H9 (cell line): ENCODE results near the gene HDHD3. TPM values are rescaled to one million over a fixed set of nuclear protein-coding genes. Genes with fewer than 3 reads are reported as not detected.

Experiments
- DNase-seq: peaks from one replicate; pipeline ENCODE4 v3.0.0-alpha.2; 2017
- H2AFZ ChIP-seq: one replicate; pipeline ENCODE4 v1.6.1; 2013; ENCODE audit warnings: mild to moderate bottlenecking, low read length, control low read depth, moderate library complexity
- H2AK5ac ChIP-seq: 2 replicates; pipeline ENCODE4 v1.6.1; 2013; ENCODE audit warnings: low read length, control low read depth, mixed read lengths; ENCODE audit not compliant: insufficient read length
- H2BK120ac ChIP-seq: one replicate; pipeline ENCODE4 v1.6.1; 2013; ENCODE audit warnings: low read depth, mild to moderate bottlenecking, low read length, control low read depth, inconsistent platforms; ENCODE audit not compliant: poor library complexity, severe bottlenecking
- H2BK12ac ChIP-seq: 2 replicates; pipeline ENCODE4 v1.6.1; 2013; ENCODE audit warnings: low read length, control low read depth, mixed read lengths, low read depth; ENCODE audit not compliant: insufficient read length
- H2BK15ac ChIP-seq: 2 replicates; pipeline ENCODE4 v1.6.1; 2013; ENCODE audit warnings: low read depth, low read length, control low read depth
- H2BK20ac ChIP-seq: one replicate; pipeline ENCODE4 v1.6.1; 2013; ENCODE audit warnings: low read depth, mild to moderate bottlenecking, low read length, control low read depth, inconsistent platforms; ENCODE audit not compliant: poor library complexity, severe bottlenecking
- H2BK5ac ChIP-seq: 2 replicates; pipeline ENCODE4 v1.6.1; 2013; ENCODE audit warnings: low read length, control low read depth, mixed read lengths; ENCODE audit not compliant: insufficient read length
- H3K14ac ChIP-seq: 2 replicates; pipeline ENCODE4 v1.6.1; 2013; ENCODE audit warnings: low read length, control low read depth; ENCODE audit not compliant: insufficient read depth
- H3K18ac ChIP-seq: 2 replicates; pipeline ENCODE4 v1.6.1; 2013; ENCODE audit warnings: low read depth, mild to moderate bottlenecking, mixed read lengths, low read length, control low read depth; ENCODE audit not compliant: insufficient read length
- H3K23ac ChIP-seq: 2 replicates; pipeline ENCODE4 v1.6.1; 2013; ENCODE audit warnings: low read length, control low read depth, mixed read lengths, low read depth; ENCODE audit not compliant: insufficient read length
- H3K23me2 ChIP-seq: 2 replicates; pipeline ENCODE4 v1.6.1; 2013; ENCODE audit warnings: low read depth, mild to moderate bottlenecking, mixed read lengths, low read length, control low read depth; ENCODE audit not compliant: insufficient read length, poor library complexity, severe bottlenecking
- H3K27ac ChIP-seq: 2 replicates; pipeline ENCODE4 v1.5.1; 2013; ENCODE audit warnings: low read length, control low read depth, mixed read lengths, low read depth; ENCODE audit not compliant: insufficient read length
- H3K27me3 ChIP-seq: 2 replicates; pipeline ENCODE4 v1.6.1; 2013; ENCODE audit warnings: low read length, control low read depth, inconsistent platforms; ENCODE audit not compliant: insufficient read depth
- H3K4ac ChIP-seq: 2 replicates; pipeline ENCODE4 v1.6.1; 2013; ENCODE audit warnings: low read depth, mild to moderate bottlenecking, control low read depth, inconsistent platforms, low read length, moderate library complexity
- H3K4me1 ChIP-seq: 2 replicates; pipeline ENCODE4 v1.6.1; 2013; ENCODE audit warnings: low read length, control low read depth, inconsistent platforms; ENCODE audit not compliant: insufficient read depth
- H3K4me2 ChIP-seq: 2 replicates; pipeline ENCODE4 v1.6.1; 2013; ENCODE audit warnings: low read length, control low read depth, mixed read lengths; ENCODE audit not compliant: insufficient read length, insufficient read depth
- H3K56ac ChIP-seq: 2 replicates; pipeline ENCODE4 v1.6.1; 2013; ENCODE audit warnings: low read depth, mild to moderate bottlenecking, mixed read lengths, low read length, control low read depth; ENCODE audit not compliant: insufficient read length
- H3K79me1 ChIP-seq: 2 replicates; pipeline ENCODE4 v1.6.1; 2013; ENCODE audit warnings: low read depth, mild to moderate bottlenecking, moderate library complexity, low read length, control low read depth, inconsistent platforms; ENCODE audit not compliant: insufficient read depth, poor library complexity, severe bottlenecking
- H3K79me2 ChIP-seq: 2 replicates; pipeline ENCODE4 v1.6.1; 2013; ENCODE audit warnings: low read length, control low read depth, inconsistent platforms; ENCODE audit not compliant: insufficient read depth
- H3K9ac ChIP-seq: 2 replicates; pipeline ENCODE4 v1.6.1; 2013; ENCODE audit warnings: low read length, control low read depth, mixed read lengths; ENCODE audit not compliant: insufficient read length; ENCODE audit errors: extremely low read depth
- H3K9me3 ChIP-seq: one replicate; pipeline ENCODE4 v1.6.1; 2013; ENCODE audit warnings: low read depth, low read length, inconsistent platforms; ENCODE audit not compliant: control insufficient read depth
- H3T11ph ChIP-seq: one replicate; pipeline ENCODE4 v1.6.1; 2013; ENCODE audit warnings: mild to moderate bottlenecking, low read length, control low read depth, inconsistent platforms
- H4K20me1 ChIP-seq: one replicate; pipeline ENCODE4 v1.6.1; 2013; ENCODE audit not compliant: control insufficient read depth, insufficient read length, insufficient read depth
- H4K5ac ChIP-seq: 2 replicates; pipeline ENCODE4 v1.6.1; 2013; ENCODE audit warnings: low read depth, mild to moderate bottlenecking, mixed read lengths, low read length, control low read depth; ENCODE audit not compliant: insufficient read length
- H4K8ac ChIP-seq: replicated peaks from 2 replicates; pipeline ENCODE4 v1.6.1; 2013; ENCODE audit warnings: low read length, control low read depth, mixed read lengths, low read depth; ENCODE audit not compliant: insufficient read length
- H4K91ac ChIP-seq: 2 replicates; pipeline ENCODE4 v1.6.1; 2013; ENCODE audit warnings: low read depth, mild to moderate bottlenecking, moderate library complexity, mixed read lengths, low read length, control low read depth; ENCODE audit not compliant: insufficient read length
- H3K27ac Mint-ChIP-seq, 3 experiments: 2 replicates in 2 of 3; 3 replicates in 1 of 3; pipeline ENCODE4 v1.8.0; 2020 to 2021; ENCODE audit warnings: mixed read lengths in 3 of 3, mild to moderate bottlenecking in 1 of 3, moderate library complexity in 1 of 3
- H3K27me3 Mint-ChIP-seq: 2 replicates; pipeline ENCODE4 v1.8.0; 2021; ENCODE audit warnings: low read depth, mild to moderate bottlenecking, moderate library complexity, mixed read lengths
- H3K36me3 Mint-ChIP-seq, 3 experiments: 2 replicates in 2 of 3; 3 replicates in 1 of 3; pipeline ENCODE4 v1.8.0; 2020 to 2021; ENCODE audit warnings: low read depth in 3 of 3, mixed read lengths in 3 of 3; ENCODE audit not compliant: insufficient read depth in 1 of 3
- H3K4me1 Mint-ChIP-seq, 2 experiments: 2 replicates each; pipeline ENCODE4 v1.8.0; 2020; ENCODE audit warnings: mixed read lengths in 2 of 2
- H3K4me3 Mint-ChIP-seq, 2 experiments: 2 replicates in 1 of 2; 3 replicates in 1 of 2; pipeline ENCODE4 v1.8.0; 2020 to 2021; ENCODE audit warnings: mild to moderate bottlenecking in 2 of 2, mixed read lengths in 2 of 2, moderate library complexity in 1 of 2
- H3K9me3 Mint-ChIP-seq, 2 experiments: 2 replicates in 1 of 2; 3 replicates in 1 of 2; pipeline ENCODE4 v1.8.0; 2020; ENCODE audit warnings: mild to moderate bottlenecking in 2 of 2, mixed read lengths in 2 of 2, moderate library complexity in 1 of 2
- CTCF ChIP-seq: fragments of 200-600 bp; sonication (generic); conservative IDR thresholded peaks from 3 replicates; pipeline ENCODE4 v1.8.0; 2021; ENCODE audit warnings: antibody characterized with exemption, mild to moderate bottlenecking
- WGBS: extraction: QIAGEN DNeasy Blood & Tissue Kit; methylation state at CpG from one replicate; pipeline ENCODE4 v1.1.7; 2013; ENCODE audit warnings: missing lambda C conversion rate, low lambda C conversion rate, mixed read lengths; ENCODE audit not compliant: insufficient read length; ENCODE audit errors: extremely low coverage; 5-methylcytosine and 5-hydroxymethylcytosine counted together
- total RNA-seq: library from RNA; stranded (reverse); gene quantifications from 2 replicates; pipeline ENCODE4 v1.2.1, GENCODE V29; 2021

HDHD3 gene
- total RNA-seq, 1 experiment from 2014 or later = 10.9 TPM

- Histone ChIP-seq H2BK5ac (no peak overlapping the region), H3K56ac (no peak overlapping the region), H2BK12ac (no peak overlapping the region), H3K9me3 (no peaks in the 10 kb centered on the region), H3K14ac (no peak overlapping the region), H2BK15ac (no peak overlapping the region), H3K79me2 (no peaks in the 10 kb centered on the region), H3K23me2 (peaks cover 8% of the 10 kb centered on the region), H4K8ac (no peak overlapping the region), H3K4ac (no peak overlapping the region), H4K91ac (no peak overlapping the region), H3K4me1 (no peaks in the 10 kb centered on the region), H4K5ac (no peak overlapping the region), H3K18ac (no peak overlapping the region), H2AK5ac (no peak overlapping the region), H2AFZ (no peak overlapping the region), H2BK120ac (no peak overlapping the region), H3K27ac (no peak overlapping the region), H3K23ac (no peak overlapping the region), H3K27me3 (no peaks in the 10 kb centered on the region), H3T11ph (no peak overlapping the region), H3K9ac (no peak overlapping the region), H3K4me2 (no peak overlapping the region), H2BK20ac (no peak overlapping the region), H3K79me1 (no peaks in the 10 kb centered on the region), H4K20me1 (no peaks in the 10 kb centered on the region)
- Mint-ChIP-seq H3K9me3 (no peaks in the 10 kb centered on the region), H3K4me3 (no peak overlapping the region), H3K4me1 (peaks cover 8 to 19% of the 10 kb centered on the region in 2 experiments), H3K27ac (peak overlapping the region; percentile 72 to 96 (median 88); a peak in 5 of 7 replicates), H3K36me3 (peaks cover 0 to 29% (median 22%) of the 10 kb centered on the region in 3 experiments; a peak in 6 of 7 replicates), H3K27me3 (no peaks in the 10 kb centered on the region)
- no peak for DNase-seq
- no peak for TF ChIP-seq CTCF
- WGBS = no CpG with 5 or more reads among the region's 3 CpGs
These were observed 3.5 kb downstream of the HDHD3 start for GRCh38 chr9:113373256-113373655.
